CD14-positive monocyte (primary cell): Measurements from ENCODE around the gene GRIK4. TPM values are rescaled to one million over a fixed set of nuclear protein-coding genes. Genes with fewer than 3 reads are reported as not detected.

ENCODE experiments used
- DNase-seq, 3 donors: peaks; one replicate each; pipeline ENCODE4 v3.0.0-alpha.2; 2011 to 2022
- H2AFZ ChIP-seq: 2 replicates; pipeline ENCODE4 v1.6.0; 2012; ENCODE audit warnings: mild to moderate bottlenecking, low read depth, low read length, inconsistent platforms; ENCODE audit not compliant: insufficient read depth, poor library complexity, severe bottlenecking
- H3K27ac ChIP-seq, 2 donors: 1 replicate in 1 of 2; 2 replicates in 1 of 2; pipeline ENCODE4 v1.5.1; 2012 to 2013; ENCODE audit warnings: low read length in 2 of 2, control low read depth in 1 of 2, inconsistent platforms in 1 of 2, low read depth in 1 of 2, mild to moderate bottlenecking in 1 of 2
- H3K27me3 ChIP-seq, 2 donors: one replicate each; pipeline versions ENCODE4 v1.6.0 to v1.6.1; 2011 to 2013; ENCODE audit warnings: low read length in 2 of 2; ENCODE audit not compliant: control insufficient read depth in 2 of 2, insufficient read depth in 2 of 2
- H3K36me3 ChIP-seq, 2 donors: replicated peaks in 1 of 2; 1 replicate in 1 of 2; 2 replicates in 1 of 2; pipeline versions ENCODE4 v1.5.1 to v1.6.1; 2012 to 2013; ENCODE audit warnings: low read length in 2 of 2, control low read depth in 1 of 2, inconsistent platforms in 1 of 2, mild to moderate bottlenecking in 1 of 2; ENCODE audit not compliant: insufficient read depth in 2 of 2, control insufficient read depth in 1 of 2
- H3K4me1 ChIP-seq, 2 donors: 1 replicate in 1 of 2; 2 replicates in 1 of 2; pipeline versions ENCODE4 v1.5.1 to v1.6.1; 2012 to 2013; ENCODE audit warnings: low read length in 2 of 2, control low read depth in 1 of 2, inconsistent platforms in 1 of 2, mild to moderate bottlenecking in 1 of 2, moderate library complexity in 1 of 2; ENCODE audit not compliant: insufficient read depth in 2 of 2, control insufficient read depth in 1 of 2
- H3K4me2 ChIP-seq: replicated peaks from 2 replicates; pipeline ENCODE3; 2012; ENCODE audit warnings: low read length, moderate library complexity, mild to moderate bottlenecking; ENCODE audit not compliant: poor library complexity, severe bottlenecking; ENCODE audit errors: extremely low read depth
- H3K4me3 ChIP-seq, 3 experiments: fragments of 200-600 bp in 1 of 3; sonication (generic) in 1 of 3; replicated peaks in 1 of 3; 1 replicate in 2 of 3; 2 replicates in 1 of 3; pipeline ENCODE4 v1.5.1; 2011 to 2013; ENCODE audit warnings: low read length in 3 of 3, mild to moderate bottlenecking in 3 of 3, control low read depth in 2 of 3, low read depth in 2 of 3, inconsistent platforms in 1 of 3, moderate library complexity in 1 of 3
- H3K79me2 ChIP-seq: 2 replicates; pipeline ENCODE4 v1.6.0; 2012; ENCODE audit warnings: mild to moderate bottlenecking, control low read depth, inconsistent platforms, low read length, moderate library complexity; ENCODE audit not compliant: insufficient read depth
- H3K9ac ChIP-seq: 2 replicates; pipeline ENCODE4 v1.6.0; 2017; ENCODE audit warnings: low read length, mild to moderate bottlenecking; ENCODE audit not compliant: insufficient read depth, poor library complexity, severe bottlenecking
- H3K9me3 ChIP-seq, 2 donors: replicated peaks in 1 of 2; 1 replicate in 1 of 2; 2 replicates in 1 of 2; pipeline versions ENCODE4 v1.5.1 to v1.6.1; 2012 to 2013; ENCODE audit warnings: low read length in 2 of 2, control low read depth in 1 of 2; ENCODE audit not compliant: control insufficient read depth in 1 of 2, insufficient read depth in 1 of 2
- H4K20me1 ChIP-seq: 2 replicates; pipeline ENCODE4 v1.6.0; 2012; ENCODE audit warnings: mild to moderate bottlenecking, low read length, control low read depth, moderate library complexity; ENCODE audit not compliant: insufficient read depth
- H3K27ac Mint-ChIP-seq, 7 donors: one replicate each; pipeline ENCODE4 v1.8.0; 2020; ENCODE audit warnings: mild to moderate bottlenecking in 7 of 7, mixed read lengths in 7 of 7, moderate library complexity in 6 of 7, inconsistent platforms in 2 of 7
- H3K27me3 Mint-ChIP-seq, 3 donors: one replicate each; pipeline ENCODE4 v1.8.0; 2021 to 2022; ENCODE audit warnings: low read depth in 3 of 3, mild to moderate bottlenecking in 3 of 3, mixed read lengths in 3 of 3, moderate library complexity in 3 of 3, inconsistent platforms in 1 of 3
- H3K36me3 Mint-ChIP-seq, 2 donors: one replicate each; pipeline ENCODE4 v1.8.0; 2020; ENCODE audit warnings: mixed read lengths in 2 of 2, inconsistent platforms in 1 of 2, mild to moderate bottlenecking in 1 of 2
- H3K4me1 Mint-ChIP-seq: one replicate; pipeline ENCODE4 v1.8.0; 2020; ENCODE audit warnings: mild to moderate bottlenecking, mixed read lengths
- H3K4me3 Mint-ChIP-seq, 2 donors: one replicate each; pipeline ENCODE4 v1.8.0; 2020; ENCODE audit warnings: mild to moderate bottlenecking in 2 of 2, mixed read lengths in 2 of 2, moderate library complexity in 1 of 2
- H3K9me3 Mint-ChIP-seq, 7 donors: one replicate each; pipeline ENCODE4 v1.8.0; 2020 to 2022; ENCODE audit warnings: mixed read lengths in 7 of 7, mild to moderate bottlenecking in 6 of 7, moderate library complexity in 6 of 7, inconsistent platforms in 2 of 7
- CTCF ChIP-seq: fragments of 200-600 bp; IDR thresholded peaks from one replicate; pipeline ENCODE4 v1.8.0; 2022; ENCODE audit warnings: antibody characterized with exemption, mild to moderate bottlenecking
- WGBS: methylation state at CpG from one replicate; pipeline ENCODE4 v1.1.5; 2013; ENCODE audit warnings: missing lambda C conversion rate; ENCODE audit not compliant: insufficient coverage; 5-methylcytosine and 5-hydroxymethylcytosine counted together
- intact Hi-C, 2 donors: fragments of 100-400 bp; cut with micrococcal nuclease; formaldehyde crosslinking; loops; one replicate each; pipeline versions ENCODE4 v1.15.0 to v1.15.1; 2023
- polyA plus RNA-seq, 3 donors: library from polyadenylated mRNA; depleted of rRNA in 1 of 3; unstranded in 2 of 3; stranded (reverse) in 1 of 3; fragments of 300-500 nt in 2 of 3; fragments of >200 nt in 1 of 3; fragmentation: Illumina TruSeq in 2 of 3; gene quantifications; 1 replicate in 2 of 3; 2 replicates in 1 of 3; pipeline ENCODE4 v1.2.3, GENCODE V29; 2012 to 2021

Gene GRIK4
- polyA plus RNA-seq, 3 donors: not detected

GRCh38 chr11:120630122-120630521, 118.6 kb downstream of the GRIK4 start:
- WGBS: 65% methylated on average over 2 of the region's 2 CpGs
- Histone ChIP-seq H3K27ac (no peak overlapping the region), H3K4me1 (no peaks in the 10 kb centered on the region), H2AFZ (no peak overlapping the region), H3K9me3 (no peaks in the 10 kb centered on the region), H3K27me3 (no peaks in the 10 kb centered on the region), H3K36me3 (no peaks in the 10 kb centered on the region), H3K4me2 (no peak overlapping the region), H3K4me3 (no peak overlapping the region), H4K20me1 (no peaks in the 10 kb centered on the region), H3K79me2 (no peaks in the 10 kb centered on the region), H3K9ac (no peak overlapping the region)
- no peaks in the 10 kb centered on the region for H3K4me1 Mint-ChIP-seq
- H3K9me3 Mint-ChIP-seq: no peaks in the 10 kb centered on the region
- peaks cover 2 to 18% (median 7%) of the 10 kb centered on the region in 3 donors for H3K27me3 Mint-ChIP-seq
- intact Hi-C loops: no loop called here
- no peak overlapping the region for H3K4me3 Mint-ChIP-seq
- peak overlapping the region in 1 of 7 donors; percentile 32 for H3K27ac Mint-ChIP-seq
- no peaks in the 10 kb centered on the region for H3K36me3 Mint-ChIP-seq
- DNase-seq: no peak
- no peak for TF ChIP-seq CTCF

GRCh38 chr11:120632579-120632978, 121.0 kb downstream of the GRIK4 start:
- Mint-ChIP-seq H3K36me3 (no peaks in the 10 kb centered on the region), H3K4me1 (no peaks in the 10 kb centered on the region), H3K9me3 (no peaks in the 10 kb centered on the region), H3K27me3 (peaks cover 4 to 15% (median 12%) of the 10 kb centered on the region in 3 donors), H3K4me3 (no peak overlapping the region), H3K27ac (no peak overlapping the region)
- H3K79me2 ChIP-seq: no peaks in the 10 kb centered on the region
- H3K4me3 ChIP-seq: no peak overlapping the region
- no peaks in the 10 kb centered on the region for H3K27me3 ChIP-seq
- no peak overlapping the region for H3K4me2 ChIP-seq
- WGBS: 90% methylated on average over 2 of the region's 3 CpGs
- no peaks in the 10 kb centered on the region for H4K20me1 ChIP-seq
- H3K27ac ChIP-seq: no peak overlapping the region
- intact Hi-C loops: no loop called here
- no peak overlapping the region for H2AFZ ChIP-seq
- H3K9ac ChIP-seq: no peak overlapping the region
- H3K9me3 ChIP-seq: no peaks in the 10 kb centered on the region
- no peaks in the 10 kb centered on the region for H3K36me3 ChIP-seq
- DNase-seq: no peak
- no peaks in the 10 kb centered on the region for H3K4me1 ChIP-seq
- no peak for TF ChIP-seq CTCF
